ENCODE data around the gene PRND. TPM values are rescaled to one million over a fixed set of nuclear protein-coding genes. Genes with fewer than 3 reads are reported as not detected.
A peak's percentile ranks its signal among the peaks of the same experiment; 100 is the strongest.
"Not testable (repeated sequence)": the region's sequence is repeated elsewhere in the genome, so short reads cannot be mapped to it uniquely, and the experiment has no call there.

Gene PRND
- total and polyA plus RNA-seq, 5 donors, result not detected

GRCh38 chr20:4720977-4721349 is 746 bp upstream of the PRND start:
- Histone ChIP-seq H3K4me1 (ENCODE audit: control insufficient read depth, insufficient read depth, low read length) (no peaks in the 10 kb centered on the region), H3K27ac (ENCODE audit: low read length) (no peak overlapping the region), H3K4me3 (ENCODE audit: low read length) (no peak overlapping the region), H3K9me3 (ENCODE audit: control insufficient read depth, low read length) (no peaks in the 10 kb centered on the region), H3K27me3 (ENCODE audit: control insufficient read depth, insufficient read depth) (no peaks in the 10 kb centered on the region)
- 44% methylated on average over 10 of the region's 10 CpGs for WGBS
- intact Hi-C loops (cut with DNase I), result loop anchor here (1.0 to 2.0 kb wide), 3 partner anchors 112 to 114 kb away; no protein-coding TSS in a partner anchor
- ATAC-seq (peak; percentile 22 to 30), DNase-seq (peak in 1 of 3 donors; percentile 59)

- Histone ChIP-seq H3K4me1 (ENCODE audit: control insufficient read depth, insufficient read depth, low read length) (no peaks in the 10 kb centered on the region), H3K9me3 (ENCODE audit: control insufficient read depth, low read length) (no peaks in the 10 kb centered on the region), H3K4me3 (ENCODE audit: low read length) (no peak overlapping the region), H3K27ac (ENCODE audit: low read length) (no peak overlapping the region), H3K27me3 (ENCODE audit: control insufficient read depth, insufficient read depth) (no peaks in the 10 kb centered on the region)
- WGBS, result 80% methylated on average over 5 of the region's 5 CpGs
- no peak for DNase-seq
- ATAC-seq, result no peak
- intact Hi-C loops (cut with DNase I), result no loop called here
Measured at GRCh38 chr20:4722571-4722970, 862 bp downstream of the PRND start.

GRCh38 chr20:4722993-4723392 is 1.3 kb downstream of the PRND start:
- no peaks in the 10 kb centered on the region for H3K27me3 ChIP-seq (ENCODE audit: control insufficient read depth, insufficient read depth)
- H3K9me3 ChIP-seq (ENCODE audit: control insufficient read depth, low read length), result no peaks in the 10 kb centered on the region
- no peak overlapping the region for H3K27ac ChIP-seq (ENCODE audit: low read length)
- DNase-seq (no peak), ATAC-seq (no peak)
- H3K4me3 ChIP-seq (ENCODE audit: low read length), result no peak overlapping the region
- 75% methylated on average over 4 of the region's 4 CpGs for WGBS
- intact Hi-C loops (cut with DNase I), result no loop called here
- no peaks in the 10 kb centered on the region for H3K4me1 ChIP-seq (ENCODE audit: control insufficient read depth, insufficient read depth, low read length)

GRCh38 chr20:4723553-4723952 is 1.8 kb downstream of the PRND start:
- ATAC-seq; H3K27ac ChIP-seq (ENCODE audit: low read length); H3K4me1 ChIP-seq (ENCODE audit: control insufficient read depth, insufficient read depth, low read length); intact Hi-C loops (cut with DNase I); DNase-seq; H3K9me3 ChIP-seq (ENCODE audit: control insufficient read depth, low read length); H3K27me3 ChIP-seq (ENCODE audit: control insufficient read depth, insufficient read depth); H3K4me3 ChIP-seq (ENCODE audit: low read length): not testable (repeated sequence)
- WGBS, result 72% methylated on average over 4 of the region's 4 CpGs

GRCh38 chr20:4724459-4725262 is 3.0 kb downstream of the PRND start:
- Histone ChIP-seq H3K9me3 (ENCODE audit: control insufficient read depth, low read length) (no peaks in the 10 kb centered on the region), H3K4me3 (ENCODE audit: low read length) (no peak overlapping the region), H3K4me1 (ENCODE audit: control insufficient read depth, insufficient read depth, low read length) (no peaks in the 10 kb centered on the region), H3K27me3 (ENCODE audit: control insufficient read depth, insufficient read depth) (no peaks in the 10 kb centered on the region), H3K27ac (ENCODE audit: low read length) (no peak overlapping the region)
- no peak for DNase-seq
- intact Hi-C loops (cut with DNase I), result no loop called here
- ATAC-seq, result no peak
- 89% methylated on average over 34 of the region's 34 CpGs for WGBS

GRCh38 chr20:4725263-4725550 is 3.5 kb downstream of the PRND start:
- Histone ChIP-seq H3K27ac (ENCODE audit: low read length) (no peak overlapping the region), H3K4me3 (ENCODE audit: low read length) (no peak overlapping the region), H3K4me1 (ENCODE audit: control insufficient read depth, insufficient read depth, low read length) (no peaks in the 10 kb centered on the region), H3K27me3 (ENCODE audit: control insufficient read depth, insufficient read depth) (no peaks in the 10 kb centered on the region), H3K9me3 (ENCODE audit: control insufficient read depth, low read length) (no peaks in the 10 kb centered on the region)
- intact Hi-C loops (cut with DNase I), result no loop called here
- 88% methylated on average over 4 of the region's 4 CpGs for WGBS
- ATAC-seq (no peak), DNase-seq (no peak)

- DNase-seq, result no peak
- intact Hi-C loops (cut with DNase I), result no loop called here
- H3K27me3 ChIP-seq (ENCODE audit: control insufficient read depth, insufficient read depth), result no peaks in the 10 kb centered on the region
- H3K4me1 ChIP-seq (ENCODE audit: control insufficient read depth, insufficient read depth, low read length), result no peaks in the 10 kb centered on the region
- no peak overlapping the region for H3K27ac ChIP-seq (ENCODE audit: low read length)
- WGBS, result 28% methylated on average over 16 of the region's 16 CpGs
- ATAC-seq, result peak in 1 of 2 donors; percentile 37
- no peak overlapping the region for H3K4me3 ChIP-seq (ENCODE audit: low read length)
- H3K9me3 ChIP-seq (ENCODE audit: control insufficient read depth, low read length), result no peaks in the 10 kb centered on the region
Measured at GRCh38 chr20:4726710-4727397, 5.1 kb downstream of the PRND start.

GRCh38 chr20:4728120-4728760 is 6.5 kb downstream of the PRND start:
- DNase-seq (no peak), ATAC-seq (no peak)
- WGBS, result 81% methylated on average over 8 of the region's 8 CpGs
- Histone ChIP-seq H3K27ac (ENCODE audit: low read length) (no peak overlapping the region), H3K4me1 (ENCODE audit: control insufficient read depth, insufficient read depth, low read length) (no peaks in the 10 kb centered on the region), H3K27me3 (ENCODE audit: control insufficient read depth, insufficient read depth) (no peaks in the 10 kb centered on the region), H3K4me3 (ENCODE audit: low read length) (no peak overlapping the region), H3K9me3 (ENCODE audit: control insufficient read depth, low read length) (no peaks in the 10 kb centered on the region)
- intact Hi-C loops (cut with DNase I), result no loop called here

- ATAC-seq (no peak), DNase-seq (no peak)
- no peaks in the 10 kb centered on the region for H3K27me3 ChIP-seq (ENCODE audit: control insufficient read depth, insufficient read depth)
- intact Hi-C loops (cut with DNase I), result no loop called here
- H3K27ac ChIP-seq (ENCODE audit: low read length), result no peak overlapping the region
- no peaks in the 10 kb centered on the region for H3K4me1 ChIP-seq (ENCODE audit: control insufficient read depth, insufficient read depth, low read length)
- H3K9me3 ChIP-seq (ENCODE audit: control insufficient read depth, low read length), result no peaks in the 10 kb centered on the region
- no peak overlapping the region for H3K4me3 ChIP-seq (ENCODE audit: low read length)
- WGBS, result 75% methylated on average over 5 of the region's 5 CpGs
Measured at GRCh38 chr20:4729265-4729664, 7.6 kb downstream of the PRND start.

- intact Hi-C loops (cut with DNase I), result no loop called here
Measured at GRCh38 chr20:4730780-4731179, 9.1 kb downstream of the PRND start.

GRCh38 chr20:4736875-4737274 is 15.2 kb downstream of the PRND start:
- ATAC-seq (no peak), DNase-seq (no peak)
- Histone ChIP-seq H3K27ac (ENCODE audit: low read length) (no peak overlapping the region), H3K4me3 (ENCODE audit: low read length) (no peak overlapping the region), H3K27me3 (ENCODE audit: control insufficient read depth, insufficient read depth) (no peaks in the 10 kb centered on the region), H3K4me1 (ENCODE audit: control insufficient read depth, insufficient read depth, low read length) (no peaks in the 10 kb centered on the region), H3K9me3 (ENCODE audit: control insufficient read depth, low read length) (no peaks in the 10 kb centered on the region)
- WGBS, result 64% methylated on average over 3 of the region's 3 CpGs
- intact Hi-C loops (cut with DNase I), result no loop called here

More at GRCh38 chr20:4730780-4731179, 9.1 kb downstream of the PRND start:
- Histone ChIP-seq H3K9me3 (ENCODE audit: control insufficient read depth, low read length) (no peaks in the 10 kb centered on the region), H3K27me3 (ENCODE audit: control insufficient read depth, insufficient read depth) (no peaks in the 10 kb centered on the region), H3K4me1 (ENCODE audit: control insufficient read depth, insufficient read depth, low read length) (no peaks in the 10 kb centered on the region), H3K27ac (ENCODE audit: low read length) (no peak overlapping the region), H3K4me3 (ENCODE audit: low read length) (no peak overlapping the region)
- 8% methylated on average over 6 of the region's 6 CpGs for WGBS
- DNase-seq (no peak), ATAC-seq (peak in 1 of 2 donors; percentile 36)

All from right cardiac atrium (tissue), 5 donors.